Activated naive CD8-positive, alpha-beta T cell treated with anti-CD3 and anti-CD28 coated beads, Interleukin-2, amount 10 ng/mL, durations not matched to agents 7 days and 5 days (primary cell): ENCODE measurements around the gene GGA3. TPM values are rescaled to one million over a fixed set of nuclear protein-coding genes. Genes with fewer than 3 reads are reported as not detected.
"Not testable (repeated sequence)": the region's sequence is repeated elsewhere in the genome, so short reads cannot be mapped to it uniquely, and the experiment has no call there.

Experiments used
- ATAC-seq: fragments of 150-1000 bp; cut with Tn5 transposase; one replicate; pipeline ENCODE4 v1.10.0; 2021; ENCODE audit warnings: low read depth, moderate library complexity
- POLR2A ChIA-PET: fragments of 350-600 bp; sonication (Branson Sonifier 250); formaldehyde crosslinking; loops from one replicate; lab custom pipeline; 2021; ENCODE audit warnings: antibody characterized with exemption; lab: Charles Lee
- DNase-seq: peaks from one replicate; pipeline ENCODE4 v3.0.0; 2021
- H3K27ac Mint-ChIP-seq: one replicate; pipeline ENCODE4 v1.8.0; 2022; ENCODE audit warnings: mild to moderate bottlenecking, mixed read lengths
- H3K27me3 Mint-ChIP-seq: one replicate; pipeline ENCODE4 v1.8.0; 2022; ENCODE audit warnings: mild to moderate bottlenecking, moderate library complexity, mixed read lengths
- H3K36me3 Mint-ChIP-seq: one replicate; pipeline ENCODE4 v1.8.0; 2021; ENCODE audit warnings: mild to moderate bottlenecking, mixed read lengths
- H3K4me1 Mint-ChIP-seq: one replicate; pipeline ENCODE4 v1.8.0; 2021; ENCODE audit warnings: mixed read lengths
- H3K4me3 Mint-ChIP-seq: one replicate; pipeline ENCODE4 v1.8.0; 2022; ENCODE audit warnings: mild to moderate bottlenecking, moderate library complexity, mixed read lengths
- H3K9me3 Mint-ChIP-seq: one replicate; pipeline ENCODE4 v1.8.0; 2021; ENCODE audit warnings: mixed read lengths
- total RNA-seq, 2 experiments: library from RNA; stranded (reverse); gene quantifications; one replicate each; pipeline ENCODE4 v1.2.3, GENCODE V29; 2021

GGA3 gene, protein sequence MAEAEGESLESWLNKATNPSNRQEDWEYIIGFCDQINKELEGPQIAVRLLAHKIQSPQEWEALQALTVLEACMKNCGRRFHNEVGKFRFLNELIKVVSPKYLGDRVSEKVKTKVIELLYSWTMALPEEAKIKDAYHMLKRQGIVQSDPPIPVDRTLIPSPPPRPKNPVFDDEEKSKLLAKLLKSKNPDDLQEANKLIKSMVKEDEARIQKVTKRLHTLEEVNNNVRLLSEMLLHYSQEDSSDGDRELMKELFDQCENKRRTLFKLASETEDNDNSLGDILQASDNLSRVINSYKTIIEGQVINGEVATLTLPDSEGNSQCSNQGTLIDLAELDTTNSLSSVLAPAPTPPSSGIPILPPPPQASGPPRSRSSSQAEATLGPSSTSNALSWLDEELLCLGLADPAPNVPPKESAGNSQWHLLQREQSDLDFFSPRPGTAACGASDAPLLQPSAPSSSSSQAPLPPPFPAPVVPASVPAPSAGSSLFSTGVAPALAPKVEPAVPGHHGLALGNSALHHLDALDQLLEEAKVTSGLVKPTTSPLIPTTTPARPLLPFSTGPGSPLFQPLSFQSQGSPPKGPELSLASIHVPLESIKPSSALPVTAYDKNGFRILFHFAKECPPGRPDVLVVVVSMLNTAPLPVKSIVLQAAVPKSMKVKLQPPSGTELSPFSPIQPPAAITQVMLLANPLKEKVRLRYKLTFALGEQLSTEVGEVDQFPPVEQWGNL
- 10 to 100 TPM; 92.9 to 95.2 TPM for total RNA-seq

DNA sequence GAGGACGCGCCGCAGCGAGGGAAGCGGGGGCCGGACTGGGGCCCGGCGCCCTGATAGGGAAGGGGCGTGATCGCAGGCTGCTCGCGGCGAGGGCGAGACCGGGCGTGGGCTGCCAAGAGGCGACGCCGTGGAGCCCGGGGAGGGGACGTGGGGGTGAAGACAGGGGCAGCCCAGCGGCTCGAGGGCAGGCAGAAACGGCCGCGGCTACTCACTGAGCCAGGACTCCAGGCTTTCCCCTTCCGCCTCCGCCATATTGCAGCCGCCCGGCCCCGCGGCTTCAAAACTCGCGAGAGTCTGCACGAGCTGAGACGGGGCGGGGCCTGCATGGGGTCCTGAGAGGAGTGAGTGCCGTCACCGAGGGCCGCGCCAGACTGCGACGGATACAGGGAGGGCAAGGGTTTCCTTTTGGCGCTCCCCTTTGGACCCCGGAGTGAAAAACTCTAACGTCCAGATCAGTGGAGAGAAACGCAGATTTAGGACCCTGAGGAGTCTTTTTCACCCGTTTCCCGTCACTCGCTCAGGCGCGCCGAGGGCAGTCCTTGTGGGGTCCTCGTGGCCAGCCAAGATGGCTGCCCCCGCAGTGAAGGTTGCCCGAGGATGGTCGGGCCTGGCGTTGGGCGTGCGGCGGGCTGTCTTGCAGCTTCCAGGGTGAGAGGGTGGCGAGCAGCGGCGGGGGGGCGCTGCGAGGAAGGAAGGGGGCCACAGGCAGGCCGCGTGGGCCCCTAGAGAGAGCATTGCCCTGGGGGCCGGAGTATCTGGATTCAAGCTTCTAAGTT is at the start of gene GGA3, which contains the start of gene MRPS7:
Gene GGA3 (minus strand): TSS at position 271 of the 776 bp plus-strand sequence. CDS start 19 bp downstream, at position 252.
Gene MRPS7 (plus strand): TSS at position 544 of the 776 bp plus-strand sequence. CDS start 22 bp downstream, at position 566.
- Mint-ChIP-seq H3K4me1 (peaks cover 30% of the 10 kb centered on the region), H3K36me3 (peaks cover 4% of the 10 kb centered on the region), H3K4me3 (peak within 1 kb of the TSS; percentile 99), H3K27me3 (no peaks in the 10 kb centered on the region), H3K9me3 (no peaks in the 10 kb centered on the region), H3K27ac (peak within 1 kb of the TSS; percentile 99)
- ATAC-seq (peak; percentile 90), DNase-seq (peak; percentile 98)
- POLR2A ChIA-PET: interaction anchor here (0.5 to 4.9 kb wide), 27 partner anchors 10 to 981 kb away, joined by 3 to 138 read pairs (median 5); partner anchors contain the start of genes ARMC7, GRB2, JPT1 and MIF4GD

DNA sequence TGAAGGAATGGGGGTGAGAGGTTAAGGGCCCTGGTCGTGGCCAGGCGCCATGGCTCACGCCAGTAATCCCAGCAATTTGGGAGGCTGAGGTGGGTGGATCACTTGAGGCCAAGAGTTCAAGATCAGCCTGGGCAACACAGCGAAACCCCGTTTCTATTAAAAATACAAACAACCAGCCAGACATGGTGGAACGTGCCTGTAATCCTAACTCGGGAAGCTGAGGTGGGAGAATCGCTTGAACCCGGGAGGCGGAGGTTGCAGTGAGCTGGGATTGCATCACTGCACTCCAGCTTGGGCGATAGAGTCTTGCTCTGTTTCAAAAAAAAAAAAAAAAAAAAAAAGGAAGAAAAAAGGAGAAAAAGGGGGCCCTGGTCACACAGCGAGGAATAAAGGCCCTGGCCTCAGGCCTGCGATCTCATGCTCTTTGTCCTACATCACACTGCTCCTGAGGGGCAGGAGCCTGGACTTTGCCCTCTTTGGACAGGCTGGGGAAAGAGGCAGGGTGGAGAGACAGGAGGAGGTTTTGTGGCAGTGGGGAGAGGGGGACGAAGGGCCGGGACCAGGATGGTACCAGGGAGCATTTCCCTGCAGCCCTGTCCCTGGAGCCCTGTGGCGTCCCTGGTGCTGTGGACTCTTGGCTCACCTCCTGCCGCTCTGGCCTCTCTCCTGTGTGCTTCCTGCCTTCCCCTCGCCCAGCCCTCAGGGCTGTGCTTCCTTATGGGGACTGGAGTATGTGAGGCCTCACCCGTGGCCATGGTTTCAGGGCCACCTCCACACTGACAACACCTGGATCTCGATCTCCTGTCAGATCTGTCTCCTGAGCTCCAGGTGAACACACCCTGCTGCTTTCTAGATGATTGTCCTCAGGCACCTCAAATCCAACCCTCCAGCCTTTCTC is 47.6 kb upstream of the GGA3 start:
- no peak for ATAC-seq
- POLR2A ChIA-PET: no interaction called here

GRCh38 chr17:75307957-75308731 is 46.7 kb upstream of the GGA3 start:
- H3K4me3 Mint-ChIP-seq: no peak overlapping the region
- POLR2A ChIA-PET: no interaction called here
- H3K27ac Mint-ChIP-seq: no peak overlapping the region

More for the DNA sequence above, 47.6 kb upstream of the GGA3 start:
- H3K36me3 Mint-ChIP-seq: peaks cover 2% of the 10 kb centered on the region
- H3K4me3 Mint-ChIP-seq: no peak overlapping the region
- H3K27ac Mint-ChIP-seq: peak overlapping the region; percentile 64
- no peaks in the 10 kb centered on the region for H3K27me3 Mint-ChIP-seq
- DNase-seq: no peak
- peaks cover 10% of the 10 kb centered on the region for H3K4me1 Mint-ChIP-seq
- no peaks in the 10 kb centered on the region for H3K9me3 Mint-ChIP-seq

DNA sequence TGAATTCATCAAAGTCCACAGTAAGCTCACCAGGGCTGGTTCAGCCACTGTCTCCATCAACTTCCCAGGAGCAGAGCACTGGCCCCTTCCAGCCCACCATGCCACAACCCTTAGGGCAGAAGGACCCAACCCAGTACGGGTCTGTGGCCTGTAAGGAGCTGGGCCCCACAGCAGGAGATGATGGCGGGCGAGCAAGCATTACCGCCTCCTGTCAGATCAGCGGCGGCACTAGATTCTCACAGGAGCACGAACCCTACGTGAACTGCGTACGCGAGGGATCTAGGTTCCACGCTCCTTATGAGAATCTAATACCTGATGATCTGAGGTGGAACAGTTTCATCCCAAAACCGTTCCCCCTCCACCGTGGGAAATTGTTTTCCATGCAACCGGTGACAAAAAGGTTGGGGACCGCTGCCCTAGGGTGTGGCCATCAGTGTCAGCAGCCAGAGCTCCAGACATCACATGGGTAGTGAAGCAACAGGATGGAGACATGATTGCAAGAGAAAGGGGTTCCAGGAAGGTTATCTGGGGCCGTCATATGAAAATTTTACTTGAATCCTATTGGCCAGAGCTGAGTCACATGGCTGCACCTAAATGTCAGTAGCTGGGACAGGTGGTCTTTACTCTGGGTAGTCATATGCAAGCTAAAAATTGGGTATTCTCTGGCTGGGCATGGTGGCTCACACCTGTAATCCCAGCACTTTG is 40.2 kb upstream of the GGA3 start:
- Mint-ChIP-seq H3K27ac (no peak overlapping the region), H3K27me3 (no peaks in the 10 kb centered on the region), H3K4me3 (no peak overlapping the region), H3K36me3 (no peaks in the 10 kb centered on the region), H3K9me3 (no peaks in the 10 kb centered on the region), H3K4me1 (peaks cover 5% of the 10 kb centered on the region)
- POLR2A ChIA-PET: no interaction called here
- no peak for ATAC-seq
- no peak for DNase-seq

More at GRCh38 chr17:75307957-75308731, 46.7 kb upstream of the GGA3 start:
- H3K36me3 Mint-ChIP-seq: no peaks in the 10 kb centered on the region
- H3K4me1 Mint-ChIP-seq: peaks cover 7% of the 10 kb centered on the region
- DNase-seq (no peak), ATAC-seq (no peak)
- no peaks in the 10 kb centered on the region for H3K27me3 Mint-ChIP-seq
- H3K9me3 Mint-ChIP-seq: no peaks in the 10 kb centered on the region

DNA sequence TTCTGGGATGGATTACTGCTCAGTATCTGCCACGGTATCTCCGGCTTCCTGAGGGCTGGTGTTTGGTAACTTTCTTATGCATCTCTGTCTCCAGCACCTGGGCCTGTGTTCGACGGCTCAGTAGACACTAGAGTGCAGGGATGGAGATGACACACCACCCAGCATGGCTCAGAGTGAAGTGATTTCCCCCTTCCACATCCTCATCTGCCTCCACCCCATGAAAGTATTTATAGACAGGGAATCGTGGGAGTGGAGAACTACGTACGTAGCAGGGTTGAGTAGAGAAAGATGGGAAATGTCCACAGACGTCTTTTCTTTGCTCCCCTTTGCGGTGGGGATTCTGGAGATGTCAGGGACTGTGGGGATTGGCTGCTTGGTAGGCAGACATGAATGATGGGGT is 39.6 kb upstream of the GGA3 start:
- H3K4me3 Mint-ChIP-seq: no peak overlapping the region
- H3K27me3 Mint-ChIP-seq: no peaks in the 10 kb centered on the region
- ATAC-seq (no peak), DNase-seq (no peak)
- peaks cover 5% of the 10 kb centered on the region for H3K4me1 Mint-ChIP-seq
- no peaks in the 10 kb centered on the region for H3K36me3 Mint-ChIP-seq
- no peak overlapping the region for H3K27ac Mint-ChIP-seq
- H3K9me3 Mint-ChIP-seq: no peaks in the 10 kb centered on the region
- POLR2A ChIA-PET: no interaction called here

- no peak for ATAC-seq
- H3K27me3 Mint-ChIP-seq: no peaks in the 10 kb centered on the region
- H3K27ac Mint-ChIP-seq: no peak overlapping the region
- H3K36me3 Mint-ChIP-seq: no peaks in the 10 kb centered on the region
- no peak overlapping the region for H3K4me3 Mint-ChIP-seq
- H3K9me3 Mint-ChIP-seq: no peaks in the 10 kb centered on the region
- peaks cover 9% of the 10 kb centered on the region for H3K4me1 Mint-ChIP-seq
- DNase-seq: no peak
- POLR2A ChIA-PET: interaction anchor here (0.6 kb wide), 1 partner anchor 15 kb away, joined by 5 read pairs; no protein-coding TSS in a partner anchor
Measured at GRCh38 chr17:75300280-75300679, 38.9 kb upstream of the GGA3 start.

- H3K27me3 Mint-ChIP-seq: no peaks in the 10 kb centered on the region
Measured at GRCh38 chr17:75295201-75296158, 34.1 kb upstream of the GGA3 start.

GRCh38 chr17:75292810-75293448 is 31.5 kb upstream of the GGA3 start:
- not testable (repeated sequence) for ATAC-seq, H3K4me3 Mint-ChIP-seq, DNase-seq, H3K27ac Mint-ChIP-seq, H3K36me3 Mint-ChIP-seq, H3K27me3 Mint-ChIP-seq, H3K9me3 Mint-ChIP-seq
- H3K4me1 Mint-ChIP-seq: peaks cover 21% of the 10 kb centered on the region
- POLR2A ChIA-PET: interaction anchor here (0.7 kb wide), 1 partner anchor 108 kb away, joined by 8 read pairs; no protein-coding TSS in a partner anchor

More at GRCh38 chr17:75295201-75296158, 34.1 kb upstream of the GGA3 start:
- ATAC-seq: peak; percentile 39
- no peaks in the 10 kb centered on the region for H3K36me3 Mint-ChIP-seq
- peaks cover 14% of the 10 kb centered on the region for H3K4me1 Mint-ChIP-seq
- no peak overlapping the region for H3K4me3 Mint-ChIP-seq
- peak overlapping the region; percentile 79 for H3K27ac Mint-ChIP-seq
- no peaks in the 10 kb centered on the region for H3K9me3 Mint-ChIP-seq
- DNase-seq: no peak
- POLR2A ChIA-PET: interaction anchor here (0.7 to 1.0 kb wide), 2 partner anchors 25 to 563 kb away, joined by 3 to 4 read pairs; no protein-coding TSS in a partner anchor

- Mint-ChIP-seq H3K4me3 (peak overlapping the region; percentile 97), H3K27me3 (no peaks in the 10 kb centered on the region), H3K9me3 (no peaks in the 10 kb centered on the region), H3K27ac (peak overlapping the region; percentile 100), H3K4me1 (peaks cover 15% of the 10 kb centered on the region), H3K36me3 (no peaks in the 10 kb centered on the region)
- ATAC-seq (peak; percentile 9), DNase-seq (peak; percentile 56)
- POLR2A ChIA-PET: interaction anchor here (0.6 to 4.2 kb wide), 25 partner anchors 10 to 626 kb away, joined by 3 to 86 read pairs (median 6); partner anchors contain the start of genes GGA3, GRB2, JPT1 and MIF4GD
Measured at GRCh38 chr17:75289832-75290337, 28.5 kb upstream of the GGA3 start.
